IMR-90 (cell line): ENCODE data around the gene SIGLECL1. TPM values are rescaled to one million over a fixed set of nuclear protein-coding genes. Genes with fewer than 3 reads are reported as not detected.

Experiments
- ATAC-seq: fragments of 200-7000 bp; cut with Tn5 transposase; 2 replicates; pipeline ENCODE4 v1.9.1; 2020; ENCODE audit warnings: low read depth, mild to moderate bottlenecking, moderate library complexity
- BruUV-seq: library from RNA; stranded (reverse); fragments of 400-500 nt; replicated peaks from 2 replicates; lab custom pipeline; 2021; lab: Mats Ljungman, UMichigan
- CTCF ChIA-PET: fragments of 300-600 bp; formaldehyde crosslinking; extraction: SDS; loops from one replicate; lab custom pipeline; 2021; ENCODE audit warnings: antibody characterized with exemption; lab: Yijun Ruan, JAX
- POLR2A ChIA-PET: fragments of 300-600 bp; sonication (Branson Sonifier 250); formaldehyde crosslinking; loops from one replicate; lab custom pipeline; 2022; ENCODE audit warnings: antibody characterized with exemption; ENCODE audit not compliant: unreplicated experiment; lab: Charles Lee
- DNase-seq: peaks from one replicate; pipeline ENCODE4 v3.0.0; 2013
- H2AFZ ChIP-seq: replicated peaks from 2 replicates; pipeline ENCODE3; 2013; ENCODE audit warnings: low read length, mild to moderate bottlenecking; ENCODE audit not compliant: poor library complexity
- H2AK5ac ChIP-seq: 2 replicates; pipeline ENCODE4 v1.6.1; 2013; ENCODE audit warnings: low read depth, low read length, inconsistent platforms
- H2AK9ac ChIP-seq: replicated peaks from 2 replicates; pipeline ENCODE3; 2013; ENCODE audit warnings: mild to moderate bottlenecking, low read depth, low read length, moderate library complexity; ENCODE audit not compliant: poor library complexity
- H2BK120ac ChIP-seq: 2 replicates; pipeline ENCODE4 v1.6.1; 2013; ENCODE audit warnings: low read depth, low read length, inconsistent platforms
- H2BK15ac ChIP-seq: 3 replicates; pipeline ENCODE4 v1.6.1; 2013; ENCODE audit warnings: low read depth, low read length, inconsistent platforms
- H2BK20ac ChIP-seq: 2 replicates; pipeline ENCODE4 v1.6.1; 2013; ENCODE audit warnings: low read depth, mild to moderate bottlenecking, inconsistent platforms, low read length, moderate library complexity
- H2BK5ac ChIP-seq: 2 replicates; pipeline ENCODE4 v1.6.1; 2013; ENCODE audit warnings: mild to moderate bottlenecking, low read depth, low read length, inconsistent platforms; ENCODE audit not compliant: poor library complexity, severe bottlenecking
- H3K14ac ChIP-seq: replicated peaks from 2 replicates; pipeline ENCODE4 v1.6.1; 2013; ENCODE audit warnings: low read depth, low read length, inconsistent platforms
- H3K18ac ChIP-seq: 2 replicates; pipeline ENCODE4 v1.6.1; 2013; ENCODE audit warnings: low read depth, low read length, control low read depth
- H3K23ac ChIP-seq: 2 replicates; pipeline ENCODE4 v1.6.1; 2013; ENCODE audit warnings: low read depth, low read length, inconsistent platforms
- H3K27ac ChIP-seq: 2 replicates; pipeline ENCODE4 v1.5.1; 2013; ENCODE audit warnings: mild to moderate bottlenecking, control low read depth, low read length; ENCODE audit not compliant: insufficient read depth
- H3K27me3 ChIP-seq: 2 replicates; pipeline ENCODE4 v1.6.1; 2013; ENCODE audit warnings: low read length; ENCODE audit not compliant: control insufficient read depth, insufficient read depth
- H3K36me3 ChIP-seq: 2 replicates; pipeline ENCODE4 v1.6.1; 2013; ENCODE audit warnings: low read length, mixed read lengths; ENCODE audit not compliant: control insufficient read depth, insufficient read depth
- H3K4ac ChIP-seq: 2 replicates; pipeline ENCODE4 v1.6.1; 2013; ENCODE audit warnings: low read depth, low read length, inconsistent platforms
- H3K4me1 ChIP-seq: 2 replicates; pipeline ENCODE4 v1.6.1; 2013; ENCODE audit warnings: low read length, mixed read lengths; ENCODE audit not compliant: control insufficient read depth, insufficient read depth
- H3K4me2 ChIP-seq: 2 replicates; pipeline ENCODE4 v1.6.1; 2013; ENCODE audit warnings: low read depth, mild to moderate bottlenecking, control low read depth, low read length, moderate library complexity
- H3K4me3 ChIP-seq: 2 replicates; pipeline ENCODE4 v1.5.1; 2013; ENCODE audit warnings: low read depth, mild to moderate bottlenecking, control low read depth, low read length, moderate library complexity; ENCODE audit not compliant: insufficient read depth
- H3K56ac ChIP-seq: 2 replicates; pipeline ENCODE4 v1.6.1; 2013; ENCODE audit warnings: low read length, inconsistent platforms; ENCODE audit not compliant: insufficient read depth; ENCODE audit errors: extremely low read depth
- H3K79me1 ChIP-seq, 2 experiments: 2 replicates each; pipeline ENCODE4 v1.6.1; 2013; ENCODE audit warnings: low read length in 2 of 2, inconsistent platforms in 1 of 2, low read depth in 1 of 2
- H3K9ac ChIP-seq: 2 replicates; pipeline ENCODE4 v1.6.1; 2013; ENCODE audit warnings: low read depth, low read length, control low read depth
- H3K9me1 ChIP-seq: 2 replicates; pipeline ENCODE4 v1.6.1; 2013; ENCODE audit warnings: low read length, inconsistent platforms; ENCODE audit not compliant: insufficient read depth
- H3K9me3 ChIP-seq: 2 replicates; pipeline ENCODE4 v1.6.1; 2013; ENCODE audit warnings: low read length; ENCODE audit not compliant: control insufficient read depth, insufficient read depth
- H4K20me1 ChIP-seq: 2 replicates; pipeline ENCODE4 v1.6.1; 2013; ENCODE audit warnings: low read length, inconsistent platforms; ENCODE audit not compliant: insufficient read depth
- H4K5ac ChIP-seq: 2 replicates; pipeline ENCODE4 v1.6.1; 2013; ENCODE audit warnings: mild to moderate bottlenecking, low read depth, low read length, control low read depth
- H4K8ac ChIP-seq, 2 experiments: 2 replicates each; pipeline ENCODE4 v1.6.1; 2013; ENCODE audit warnings: low read depth in 2 of 2, low read length in 2 of 2, control low read depth in 1 of 2, inconsistent platforms in 1 of 2
- H4K91ac ChIP-seq: 2 replicates; pipeline ENCODE4 v1.6.1; 2013; ENCODE audit warnings: low read depth, low read length, inconsistent platforms; ENCODE audit not compliant: insufficient read depth
- FOS ChIP-seq: fragments of 150-350 bp; IDR thresholded peaks from 2 replicates; pipeline ENCODE4 v1.6.1; 2016; ENCODE audit warnings: low read depth, low read length
- MAZ ChIP-seq: IDR thresholded peaks from 2 replicates; pipeline ENCODE4 v1.6.1; 2012; ENCODE audit warnings: low read depth, mild to moderate bottlenecking, low read length, improper control_type of control experiment, moderate library complexity, borderline replicate concordance
- NFE2L2 ChIP-seq: fragments of 150-350 bp; IDR thresholded peaks from 2 replicates; pipeline ENCODE4 v1.6.1; 2016; ENCODE audit warnings: low read depth, mild to moderate bottlenecking, low read length
- POLR2A ChIP-seq: IDR thresholded peaks from 2 replicates; pipeline ENCODE4 v1.6.1; 2012; ENCODE audit warnings: mild to moderate bottlenecking, low read depth, low read length
- RAD21 ChIP-seq: IDR thresholded peaks from 2 replicates; pipeline ENCODE4 v1.6.1; 2012; ENCODE audit warnings: low read length, improper control_type of control experiment
- RFX5 ChIP-seq: IDR thresholded peaks from 2 replicates; pipeline ENCODE4 v1.8.0; 2012; ENCODE audit warnings: low read depth, mild to moderate bottlenecking, low read length, moderate library complexity
- SMC3 ChIP-seq: fragments of 150-350 bp; IDR thresholded peaks from 2 replicates; pipeline ENCODE4 v1.6.1; 2016; ENCODE audit warnings: low read depth, mild to moderate bottlenecking, antibody characterized with exemption, low read length, moderate library complexity
- WGBS, 2 experiments: methylation state at CpG; one replicate each; pipeline versions ENCODE4 v1.1.5 to v1.1.7; 2013; ENCODE audit warnings: missing lambda C conversion rate in 2 of 2; ENCODE audit not compliant: insufficient read length in 1 of 2; ENCODE audit errors: extremely low coverage in 2 of 2; 5-methylcytosine and 5-hydroxymethylcytosine counted together
- dilution Hi-C: fragments of 300-500 bp; cut with HindIII; formaldehyde crosslinking; loops from one replicate; pipeline ENCODE4 v1.14.3; 2018; ENCODE audit warnings: low sequenced_read_pairs; ENCODE audit not compliant: unreplicated experiment
- in situ Hi-C: fragments of 300-500 bp; cut with MboI; formaldehyde crosslinking; loops from 3 replicates; pipeline ENCODE4 v1.14.3; 2019; ENCODE audit warnings: low sequenced_read_pairs, inconsistent platforms, mixed read lengths
- intact Hi-C: fragments of 100-400 bp; cut with micrococcal nuclease; formaldehyde crosslinking; loops from 2 replicates; pipeline ENCODE4 v1.10.0; 2022
- polyA plus RNA-seq, 3 experiments: library from polyadenylated mRNA; depleted of rRNA; stranded (reverse); fragments of >200 nt; gene quantifications; 2 replicates each; pipeline ENCODE4 v1.2.3, GENCODE V29; 2012; ENCODE audit warnings: low replicate concordance in 1 of 3
- total RNA-seq: library from RNA; depleted of rRNA; stranded (reverse); fragments of >200 nt; gene quantifications from 2 replicates; pipeline ENCODE4 v1.2.3, GENCODE V29; 2012
- TF ChIP-seq, protein P1 (sequence below): fragments of 150-350 bp; IDR thresholded peaks from 2 replicates; pipeline ENCODE4 v1.6.1; 2017; ENCODE audit warnings: mild to moderate bottlenecking, antibody characterized with exemption, low read length, low read depth

SIGLECL1 gene
- total and polyA plus RNA-seq, 2 of the 4 experiments (the other 2 are of a cell fraction) = not detected

DNA sequence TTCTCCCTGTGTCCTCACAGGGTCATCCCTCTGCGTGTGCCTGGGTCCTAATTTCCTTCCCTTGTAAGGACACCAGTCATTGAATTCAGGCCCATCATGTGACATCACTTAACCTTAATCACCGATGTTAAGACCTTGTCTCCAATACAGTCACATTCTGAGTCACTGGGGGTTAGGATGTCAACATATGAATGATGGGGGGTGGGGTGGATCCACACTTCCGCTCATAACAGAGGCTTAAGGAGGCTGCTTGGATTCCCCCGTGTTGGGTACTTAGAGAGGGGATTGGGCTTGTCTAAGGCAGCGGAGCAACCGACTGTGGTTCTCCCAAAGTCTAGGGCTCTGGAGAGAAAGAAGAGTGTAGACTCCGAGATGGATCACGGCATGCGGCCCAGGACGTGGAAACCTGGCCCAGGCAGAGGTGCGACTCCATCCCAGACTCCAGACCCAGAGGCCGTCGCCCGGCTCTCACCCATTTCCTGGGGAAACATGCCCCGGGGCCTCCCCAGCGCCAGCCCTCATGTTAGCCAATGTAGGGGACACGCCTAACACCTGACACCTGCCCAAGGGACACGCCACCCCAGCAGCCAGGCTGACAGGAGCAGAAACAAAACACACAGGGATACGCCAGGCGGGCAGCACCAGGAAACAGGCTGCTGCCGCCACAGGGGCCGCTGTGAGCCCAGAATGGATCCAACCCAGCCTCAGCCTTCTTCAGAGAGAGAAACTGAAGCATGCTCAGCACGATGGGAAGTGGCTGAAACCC is 43.5 kb downstream of the SIGLECL1 start:
- no peaks in the 10 kb centered on the region for H3K4me1 ChIP-seq
- no peaks in the 10 kb centered on the region for H3K79me1 ChIP-seq
- H2BK20ac ChIP-seq = no peak overlapping the region
- H2BK120ac ChIP-seq = no peak overlapping the region
- CTCF ChIA-PET = no interaction called here
- ATAC-seq (no peak), DNase-seq (no peak)
- POLR2A ChIA-PET = no interaction called here
- in situ Hi-C loops = no loop called here
- no peak overlapping the region for H3K4me3 ChIP-seq
- H2AK9ac ChIP-seq = no peak overlapping the region
- H4K8ac ChIP-seq = no peak overlapping the region
- no peak overlapping the region for H2AK5ac ChIP-seq
- H4K91ac ChIP-seq = no peak overlapping the region
- WGBS, 2 experiments = 69% methylated on average over 7 of the region's 23 CpGs; no CpG with 5 or more reads in 1 of the 2 experiments
- intact Hi-C loops = no loop called here
- no peak overlapping the region for H3K14ac ChIP-seq
- TF ChIP-seq NFE2L2 = no peak
- no peak for TF ChIP-seq FOS
- TF ChIP-seq, protein P1, sequence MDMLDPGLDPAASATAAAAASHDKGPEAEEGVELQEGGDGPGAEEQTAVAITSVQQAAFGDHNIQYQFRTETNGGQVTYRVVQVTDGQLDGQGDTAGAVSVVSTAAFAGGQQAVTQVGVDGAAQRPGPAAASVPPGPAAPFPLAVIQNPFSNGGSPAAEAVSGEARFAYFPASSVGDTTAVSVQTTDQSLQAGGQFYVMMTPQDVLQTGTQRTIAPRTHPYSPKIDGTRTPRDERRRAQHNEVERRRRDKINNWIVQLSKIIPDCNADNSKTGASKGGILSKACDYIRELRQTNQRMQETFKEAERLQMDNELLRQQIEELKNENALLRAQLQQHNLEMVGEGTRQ = no peak
- no peak for TF ChIP-seq RAD21
- no peak for TF ChIP-seq POLR2A
- no peak for TF ChIP-seq MAZ
- no peak for TF ChIP-seq SMC3
- TF ChIP-seq RFX5 = no peak
- no peak overlapping the region for H3K56ac ChIP-seq
- H3K36me3 ChIP-seq = no peaks in the 10 kb centered on the region
- no peak overlapping the region for H3K4me2 ChIP-seq
- no peak overlapping the region for H2BK5ac ChIP-seq
- H3K9me3 ChIP-seq = peaks cover 2% of the 10 kb centered on the region
- no peaks in the 10 kb centered on the region for H3K27me3 ChIP-seq
- dilution Hi-C loops = no loop called here
- H3K9me1 ChIP-seq = no peaks in the 10 kb centered on the region
- no peak overlapping the region for H3K4ac ChIP-seq
- BruUV-seq = no TSS peak
- no peak overlapping the region for H2AFZ ChIP-seq
- no peak overlapping the region for H3K18ac ChIP-seq
- H2BK15ac ChIP-seq = no peak overlapping the region
- no peak overlapping the region for H4K5ac ChIP-seq
- H4K20me1 ChIP-seq = no peaks in the 10 kb centered on the region
- no peak overlapping the region for H3K27ac ChIP-seq
- no peak overlapping the region for H3K9ac ChIP-seq
- no peak overlapping the region for H3K23ac ChIP-seq
